ENCODE results near the gene UHRF2.

- TF ChIP-seq, protein P1, sequence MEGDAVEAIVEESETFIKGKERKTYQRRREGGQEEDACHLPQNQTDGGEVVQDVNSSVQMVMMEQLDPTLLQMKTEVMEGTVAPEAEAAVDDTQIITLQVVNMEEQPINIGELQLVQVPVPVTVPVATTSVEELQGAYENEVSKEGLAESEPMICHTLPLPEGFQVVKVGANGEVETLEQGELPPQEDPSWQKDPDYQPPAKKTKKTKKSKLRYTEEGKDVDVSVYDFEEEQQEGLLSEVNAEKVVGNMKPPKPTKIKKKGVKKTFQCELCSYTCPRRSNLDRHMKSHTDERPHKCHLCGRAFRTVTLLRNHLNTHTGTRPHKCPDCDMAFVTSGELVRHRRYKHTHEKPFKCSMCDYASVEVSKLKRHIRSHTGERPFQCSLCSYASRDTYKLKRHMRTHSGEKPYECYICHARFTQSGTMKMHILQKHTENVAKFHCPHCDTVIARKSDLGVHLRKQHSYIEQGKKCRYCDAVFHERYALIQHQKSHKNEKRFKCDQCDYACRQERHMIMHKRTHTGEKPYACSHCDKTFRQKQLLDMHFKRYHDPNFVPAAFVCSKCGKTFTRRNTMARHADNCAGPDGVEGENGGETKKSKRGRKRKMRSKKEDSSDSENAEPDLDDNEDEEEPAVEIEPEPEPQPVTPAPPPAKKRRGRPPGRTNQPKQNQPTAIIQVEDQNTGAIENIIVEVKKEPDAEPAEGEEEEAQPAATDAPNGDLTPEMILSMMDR (IDR thresholded peaks at IDR 0.05): no peak
- TF ChIP-seq POLR2A (IDR thresholded peaks at IDR 0.05; ENCODE audit: low read depth) (no peak), POLR2AphosphoS5 (IDR thresholded peaks at IDR 0.05) (no peak), EP300 (IDR thresholded peaks at IDR 0.05) (no peak)
These were observed 112.5 kb downstream of the UHRF2 start for GRCh38 chr9:6525326-6526045.
